Dendritic cell treated with granulocyte-macrophage colony-stimulating factor and Interleukin-4, amounts not matched to agents 40 ng/mL and 50 ng/mL, for 4 days (primary cell): ENCODE measurements around the gene PPARA.
"Not testable (repeated sequence)": the region's sequence is repeated elsewhere in the genome, so short reads cannot be mapped to it uniquely, and the experiment has no call there.

Experiments used
- H3K27ac Mint-ChIP-seq: one replicate; pipeline ENCODE4 v1.8.0; 2022; ENCODE audit warnings: mild to moderate bottlenecking, mixed read lengths
- H3K27me3 Mint-ChIP-seq: one replicate; pipeline ENCODE4 v1.8.0; 2022; ENCODE audit warnings: mild to moderate bottlenecking, mixed read lengths
- H3K36me3 Mint-ChIP-seq: one replicate; pipeline ENCODE4 v1.8.0; 2022; ENCODE audit warnings: low read depth, mixed read lengths
- H3K4me1 Mint-ChIP-seq: one replicate; pipeline ENCODE4 v1.8.0; 2022; ENCODE audit warnings: low read depth, mixed read lengths
- H3K4me3 Mint-ChIP-seq: one replicate; pipeline ENCODE4 v1.8.0; 2022; ENCODE audit warnings: mild to moderate bottlenecking, moderate library complexity, mixed read lengths
- H3K9me3 Mint-ChIP-seq: one replicate; pipeline ENCODE4 v1.8.0; 2022; ENCODE audit warnings: mixed read lengths
- intact Hi-C: fragments of 100-400 bp; cut with micrococcal nuclease; formaldehyde crosslinking; loops from one replicate; pipeline ENCODE4 v1.15.0; 2022

PPARA gene

DNA sequence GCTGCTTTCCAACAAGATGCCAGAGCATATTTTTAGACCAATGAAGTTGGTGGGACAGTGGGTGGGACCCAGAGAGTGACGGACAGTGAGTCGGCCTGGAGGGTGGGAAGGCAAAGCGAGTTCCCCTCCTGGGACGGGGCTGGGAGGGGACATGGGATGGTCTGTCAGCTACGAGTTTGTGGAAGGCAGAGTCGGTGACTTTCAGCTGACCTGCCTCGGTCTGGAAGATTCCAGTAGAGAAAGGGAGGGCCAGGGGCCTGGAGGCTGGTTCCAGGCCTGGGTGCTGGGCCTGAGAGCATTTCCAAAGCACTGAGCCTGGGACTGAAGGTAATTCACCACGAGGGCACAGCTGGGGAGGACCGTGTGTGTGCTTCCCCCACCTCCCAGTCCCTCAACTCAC, 10.9 kb upstream of the PPARA start:
- peaks cover 11% of the 10 kb centered on the region for H3K27me3 Mint-ChIP-seq
- H3K27ac Mint-ChIP-seq, H3K36me3 Mint-ChIP-seq, H3K4me1 Mint-ChIP-seq, H3K4me3 Mint-ChIP-seq, H3K9me3 Mint-ChIP-seq, intact Hi-C loops: not testable (repeated sequence)

DNA sequence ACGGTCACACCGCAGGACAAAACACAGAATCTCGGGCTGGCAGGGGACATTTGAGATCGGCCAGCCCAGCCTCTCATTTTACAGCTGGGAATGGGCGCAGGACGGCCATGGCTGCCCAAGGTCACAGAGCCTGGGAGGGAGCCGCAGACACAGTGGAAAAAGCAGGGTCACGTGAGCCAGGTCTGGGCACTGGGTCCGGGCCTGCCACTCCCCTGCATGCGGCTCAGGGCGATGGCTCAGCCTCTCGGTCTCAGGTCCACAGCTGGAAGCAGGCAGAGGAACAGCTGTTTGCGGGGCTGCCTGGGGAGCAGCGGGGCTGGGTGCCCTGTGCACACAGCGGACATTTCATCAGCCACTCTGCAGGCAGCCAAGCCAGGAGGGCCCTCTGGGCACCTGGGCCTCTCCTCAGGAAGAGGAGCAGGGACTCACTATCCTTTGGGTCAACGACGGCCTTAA, 10.4 kb upstream of the PPARA start:
- Mint-ChIP-seq H3K4me3 (no peak overlapping the region), H3K36me3 (peaks cover 6% of the 10 kb centered on the region), H3K27ac (no peak overlapping the region), H3K9me3 (no peaks in the 10 kb centered on the region), H3K4me1 (peaks cover 8% of the 10 kb centered on the region), H3K27me3 (peaks cover 14% of the 10 kb centered on the region)
- intact Hi-C loops, result no loop called here

GRCh38 chr22:46140989-46141928, 9.1 kb upstream of the PPARA start:
- Mint-ChIP-seq H3K4me1 (peaks cover 8% of the 10 kb centered on the region), H3K27ac (no peak overlapping the region), H3K27me3 (peaks cover 22% of the 10 kb centered on the region), H3K9me3 (no peaks in the 10 kb centered on the region), H3K36me3 (peaks cover 6% of the 10 kb centered on the region), H3K4me3 (no peak overlapping the region)
- intact Hi-C loops, result no loop called here

GRCh38 chr22:46142548-46143490, 7.5 kb upstream of the PPARA start:
- Mint-ChIP-seq H3K4me3 (no peak overlapping the region), H3K9me3 (no peaks in the 10 kb centered on the region), H3K36me3 (peaks cover 6% of the 10 kb centered on the region), H3K27me3 (peaks cover 37% of the 10 kb centered on the region), H3K27ac (no peak overlapping the region), H3K4me1 (peaks cover 7% of the 10 kb centered on the region)
- intact Hi-C loops, result no loop called here

DNA sequence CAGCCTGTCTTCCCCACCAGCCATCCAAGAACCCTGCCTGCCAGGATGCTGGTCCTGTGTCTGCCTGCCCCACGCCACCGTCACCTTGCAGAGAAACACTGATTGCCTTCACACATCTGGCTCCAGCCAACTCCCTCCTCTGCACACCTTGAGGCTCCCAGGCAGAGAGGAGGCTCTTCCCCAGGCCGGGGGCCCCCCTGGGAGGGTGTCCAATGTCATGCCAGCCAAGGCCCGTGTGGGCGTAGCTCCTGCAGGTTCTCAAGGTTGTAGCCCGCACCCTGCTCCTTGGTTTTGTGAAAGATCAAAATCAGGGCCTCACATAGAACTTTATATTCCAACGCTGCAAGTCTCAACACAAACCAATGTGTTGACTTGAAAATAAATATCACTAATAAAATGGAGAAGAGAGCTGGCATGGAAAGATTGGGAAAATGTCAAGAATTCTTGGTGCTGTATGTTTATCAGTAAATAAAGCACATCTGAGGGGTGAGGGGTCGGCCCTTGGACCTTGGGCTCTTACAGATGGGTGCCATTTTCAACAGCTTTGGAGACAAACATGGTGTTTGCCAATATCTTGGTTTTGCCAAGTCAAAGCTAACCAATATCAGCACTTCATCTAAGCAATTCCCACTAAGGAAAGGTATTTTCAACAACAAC, 6.7 kb upstream of the PPARA start:
- Mint-ChIP-seq H3K27me3 (peaks cover 42% of the 10 kb centered on the region), H3K36me3 (no peaks in the 10 kb centered on the region), H3K9me3 (no peaks in the 10 kb centered on the region), H3K4me3 (no peak overlapping the region), H3K27ac (no peak overlapping the region), H3K4me1 (no peaks in the 10 kb centered on the region)
- intact Hi-C loops, result no loop called here

DNA sequence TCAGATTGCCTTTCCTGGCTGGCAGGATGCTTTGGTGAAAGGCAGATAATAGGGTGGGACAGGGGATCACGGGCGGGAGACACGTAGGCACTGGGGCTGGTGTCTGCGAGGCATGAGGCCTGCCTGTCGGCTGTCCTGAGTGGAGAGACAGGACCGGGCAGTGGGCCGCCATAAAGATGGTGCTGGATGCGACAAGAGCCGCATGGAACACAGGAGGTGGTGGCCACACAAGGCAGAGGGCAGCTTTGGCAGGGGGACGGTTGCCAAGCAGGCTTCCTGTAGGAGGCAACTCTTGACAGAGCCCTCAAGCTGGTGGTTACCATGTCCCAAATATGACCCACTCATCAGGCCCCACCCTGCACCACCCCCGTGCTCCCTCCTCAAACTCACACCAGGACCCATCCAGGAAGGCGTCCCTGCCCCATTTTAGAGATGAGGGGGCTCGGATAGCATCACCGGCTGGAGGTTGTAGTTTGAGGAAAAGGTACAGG, 4.9 kb upstream of the PPARA start:
- Mint-ChIP-seq H3K27ac (no peak overlapping the region), H3K27me3 (peaks cover 52% of the 10 kb centered on the region), H3K4me3 (no peak overlapping the region), H3K9me3 (no peaks in the 10 kb centered on the region), H3K4me1 (peaks cover 13% of the 10 kb centered on the region), H3K36me3 (peaks cover 5% of the 10 kb centered on the region)
- intact Hi-C loops, result no loop called here

DNA sequence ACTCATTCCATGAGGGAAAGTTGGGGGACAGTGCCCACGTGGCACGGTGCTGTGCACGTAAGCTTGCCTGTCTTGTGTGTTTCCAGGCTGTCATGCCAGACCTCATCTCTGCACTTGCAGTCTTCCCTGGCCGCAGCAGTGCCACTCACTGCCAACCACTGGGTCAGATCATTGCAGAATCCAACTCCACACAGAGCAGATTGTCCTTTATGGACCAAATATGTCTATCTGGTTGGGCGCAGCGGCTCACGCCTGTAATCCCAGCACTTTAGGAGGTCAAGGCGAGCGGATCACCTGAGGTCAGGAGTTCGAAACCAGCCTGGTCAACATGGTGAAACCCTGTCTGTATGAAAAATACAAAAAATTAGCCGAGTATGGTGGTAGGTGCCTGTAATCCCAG, 4.4 kb upstream of the PPARA start:
- no peak overlapping the region for H3K27ac Mint-ChIP-seq

GRCh38 chr22:46146329-46146728, 4.0 kb upstream of the PPARA start:
- H3K36me3 Mint-ChIP-seq, result peaks cover 11% of the 10 kb centered on the region
- H3K27me3 Mint-ChIP-seq, result peaks cover 49% of the 10 kb centered on the region
- H3K27ac Mint-ChIP-seq, result no peak overlapping the region
- H3K4me1 Mint-ChIP-seq, result peaks cover 17% of the 10 kb centered on the region
- no peak overlapping the region for H3K4me3 Mint-ChIP-seq
- intact Hi-C loops, result no loop called here
- no peaks in the 10 kb centered on the region for H3K9me3 Mint-ChIP-seq

More for the DNA sequence above, 4.4 kb upstream of the PPARA start:
- H3K4me3 Mint-ChIP-seq, result no peak overlapping the region
- H3K4me1 Mint-ChIP-seq, result peaks cover 13% of the 10 kb centered on the region
- peaks cover 52% of the 10 kb centered on the region for H3K27me3 Mint-ChIP-seq
- peaks cover 7% of the 10 kb centered on the region for H3K36me3 Mint-ChIP-seq
- no peaks in the 10 kb centered on the region for H3K9me3 Mint-ChIP-seq
- intact Hi-C loops, result no loop called here

DNA sequence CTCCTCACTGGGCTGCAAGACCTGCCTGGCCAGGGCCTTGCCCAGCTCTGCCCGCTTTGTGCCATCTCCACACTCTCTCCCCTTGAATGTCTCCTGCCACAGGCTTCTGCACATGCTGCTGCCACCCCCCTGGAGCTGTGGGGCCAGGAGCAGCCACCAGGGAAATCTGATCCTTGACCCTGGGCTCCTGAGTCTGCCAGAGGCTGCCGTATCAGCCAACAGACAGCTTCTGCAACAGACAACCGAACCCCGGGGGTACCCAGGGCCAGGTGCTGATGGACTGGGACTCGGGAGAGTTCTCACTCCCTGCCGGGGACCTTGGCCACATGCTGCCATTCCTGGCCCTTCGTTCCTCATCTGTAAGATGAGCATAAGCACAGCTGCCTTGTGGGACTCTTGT, 3.3 kb upstream of the PPARA start:
- Mint-ChIP-seq H3K27ac (no peak overlapping the region), H3K27me3 (peaks cover 49% of the 10 kb centered on the region), H3K4me1 (peaks cover 22% of the 10 kb centered on the region), H3K36me3 (peaks cover 11% of the 10 kb centered on the region), H3K9me3 (no peaks in the 10 kb centered on the region), H3K4me3 (no peak overlapping the region)
- intact Hi-C loops, result no loop called here

GRCh38 chr22:46147471-46148267, 2.7 kb upstream of the PPARA start:
- Mint-ChIP-seq H3K27ac (no peak overlapping the region), H3K9me3 (no peaks in the 10 kb centered on the region), H3K4me3 (no peak overlapping the region), H3K36me3 (peaks cover 16% of the 10 kb centered on the region), H3K27me3 (peaks cover 47% of the 10 kb centered on the region), H3K4me1 (peaks cover 22% of the 10 kb centered on the region)
- intact Hi-C loops, result no loop called here

DNA sequence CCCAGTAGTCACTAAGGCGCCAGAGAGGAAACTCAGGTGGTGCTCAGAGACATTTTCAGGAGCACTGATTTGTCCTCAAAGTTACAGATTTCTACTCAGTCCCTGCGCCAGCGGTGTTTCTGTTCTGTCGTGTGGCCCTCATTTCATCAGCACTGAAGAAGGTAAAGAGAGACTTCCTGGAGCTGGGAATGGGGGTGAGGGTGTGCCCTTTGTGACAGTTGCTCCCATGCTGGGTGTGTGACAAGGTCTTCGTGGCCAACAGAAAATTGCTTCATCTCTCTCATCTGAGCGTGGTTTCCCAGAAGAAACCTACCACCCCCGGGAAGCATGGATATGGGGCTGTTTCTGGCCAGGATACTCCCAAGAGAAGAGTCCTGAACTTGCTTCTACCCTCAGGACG, 2.0 kb upstream of the PPARA start:
- H3K4me3 Mint-ChIP-seq, result no peak overlapping the region
- H3K36me3 Mint-ChIP-seq, result peaks cover 21% of the 10 kb centered on the region
- H3K27ac Mint-ChIP-seq, result no peak overlapping the region
- no peaks in the 10 kb centered on the region for H3K9me3 Mint-ChIP-seq
- intact Hi-C loops, result no loop called here
- peaks cover 45% of the 10 kb centered on the region for H3K27me3 Mint-ChIP-seq
- H3K4me1 Mint-ChIP-seq, result peaks cover 22% of the 10 kb centered on the region

DNA sequence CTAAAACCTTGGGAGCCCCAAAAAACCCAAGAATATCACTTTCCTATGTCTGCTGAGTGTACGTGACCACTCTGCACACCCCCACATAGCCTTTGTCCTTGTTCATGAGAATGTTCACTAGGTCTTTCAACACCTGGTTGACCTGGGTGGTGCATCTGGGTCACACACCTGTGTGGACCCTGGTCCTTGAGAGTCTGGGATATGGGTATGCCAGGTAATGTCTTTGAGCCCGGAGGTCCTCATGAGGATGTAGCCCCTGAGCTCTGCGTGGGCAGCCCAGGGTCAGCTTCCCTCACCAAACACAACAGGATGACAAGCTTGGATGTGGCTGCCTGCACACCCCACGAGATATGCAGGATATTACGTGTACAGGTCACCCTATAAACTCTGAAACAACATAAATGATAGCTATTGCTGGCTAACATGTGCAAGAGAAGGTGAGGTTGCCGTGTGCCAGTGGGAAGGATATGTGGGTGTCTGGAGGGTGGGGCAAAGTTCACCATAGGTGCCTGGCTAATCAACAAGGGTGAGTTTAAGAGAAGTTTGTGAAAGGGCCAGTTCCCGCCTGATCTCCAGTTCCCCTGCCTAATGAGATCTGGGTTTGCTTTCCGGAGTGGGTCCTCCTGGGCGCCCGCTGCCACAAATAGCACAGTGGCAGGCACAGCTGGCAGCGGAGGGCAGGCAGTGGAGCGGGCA, 1.4 kb upstream of the PPARA start:
- Mint-ChIP-seq H3K27me3 (peaks cover 43% of the 10 kb centered on the region), H3K4me3 (peak overlapping the region; percentile 88), H3K27ac (peak overlapping the region; percentile 41), H3K36me3 (peaks cover 27% of the 10 kb centered on the region), H3K9me3 (no peaks in the 10 kb centered on the region), H3K4me1 (peaks cover 22% of the 10 kb centered on the region)
- intact Hi-C loops, result no loop called here
